ENCODE measurements around the gene CRAT. TPM values are rescaled to one million over a fixed set of nuclear protein-coding genes. Genes with fewer than 3 reads are reported as not detected.
"Not testable (repeated sequence)": the region's sequence is repeated elsewhere in the genome, so short reads cannot be mapped to it uniquely, and the experiment has no call there.

CRAT gene
- total and polyA plus RNA-seq, 8 donors = 16.8 to 33.2 (median 25.7) TPM

DNA sequence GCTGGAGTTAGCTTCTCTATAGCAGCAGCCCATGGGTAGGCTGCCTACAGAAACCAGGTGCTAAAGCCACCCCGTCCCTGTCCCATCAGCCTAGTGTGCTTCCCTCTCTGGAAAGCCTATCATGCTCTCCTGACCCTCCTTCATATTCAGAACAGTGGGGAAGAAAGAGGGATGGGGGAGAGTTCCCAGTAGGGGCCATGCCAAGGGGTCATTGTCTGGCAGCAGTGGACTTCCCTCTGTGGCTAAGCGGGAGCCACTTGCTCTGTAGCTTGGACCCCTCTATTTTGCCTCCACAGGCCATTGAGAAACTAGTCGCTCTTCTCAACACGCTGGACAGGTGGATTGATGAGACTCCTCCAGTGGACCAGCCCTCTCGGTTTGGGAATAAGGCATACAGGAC is 18.1 kb upstream of the CRAT start:
- intact Hi-C loops (cut with DNase I) = no loop called here
- DNase-seq = no peak
- no peak overlapping the region for H3K27ac ChIP-seq
- ATAC-seq = no peak
- H3K4me1 ChIP-seq = peaks cover 0 to 18% of the 10 kb centered on the region in 2 donors
- H3K9me3 ChIP-seq = no peaks in the 10 kb centered on the region
- H3K27me3 ChIP-seq = no peaks in the 10 kb centered on the region
- no peak overlapping the region for H3K4me3 ChIP-seq
- TF ChIP-seq, protein P1, sequence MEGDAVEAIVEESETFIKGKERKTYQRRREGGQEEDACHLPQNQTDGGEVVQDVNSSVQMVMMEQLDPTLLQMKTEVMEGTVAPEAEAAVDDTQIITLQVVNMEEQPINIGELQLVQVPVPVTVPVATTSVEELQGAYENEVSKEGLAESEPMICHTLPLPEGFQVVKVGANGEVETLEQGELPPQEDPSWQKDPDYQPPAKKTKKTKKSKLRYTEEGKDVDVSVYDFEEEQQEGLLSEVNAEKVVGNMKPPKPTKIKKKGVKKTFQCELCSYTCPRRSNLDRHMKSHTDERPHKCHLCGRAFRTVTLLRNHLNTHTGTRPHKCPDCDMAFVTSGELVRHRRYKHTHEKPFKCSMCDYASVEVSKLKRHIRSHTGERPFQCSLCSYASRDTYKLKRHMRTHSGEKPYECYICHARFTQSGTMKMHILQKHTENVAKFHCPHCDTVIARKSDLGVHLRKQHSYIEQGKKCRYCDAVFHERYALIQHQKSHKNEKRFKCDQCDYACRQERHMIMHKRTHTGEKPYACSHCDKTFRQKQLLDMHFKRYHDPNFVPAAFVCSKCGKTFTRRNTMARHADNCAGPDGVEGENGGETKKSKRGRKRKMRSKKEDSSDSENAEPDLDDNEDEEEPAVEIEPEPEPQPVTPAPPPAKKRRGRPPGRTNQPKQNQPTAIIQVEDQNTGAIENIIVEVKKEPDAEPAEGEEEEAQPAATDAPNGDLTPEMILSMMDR (IDR thresholded peaks at IDR 0.05) = no peak
- H3K36me3 ChIP-seq = peaks cover 0 to 82% of the 10 kb centered on the region in 2 donors

DNA sequence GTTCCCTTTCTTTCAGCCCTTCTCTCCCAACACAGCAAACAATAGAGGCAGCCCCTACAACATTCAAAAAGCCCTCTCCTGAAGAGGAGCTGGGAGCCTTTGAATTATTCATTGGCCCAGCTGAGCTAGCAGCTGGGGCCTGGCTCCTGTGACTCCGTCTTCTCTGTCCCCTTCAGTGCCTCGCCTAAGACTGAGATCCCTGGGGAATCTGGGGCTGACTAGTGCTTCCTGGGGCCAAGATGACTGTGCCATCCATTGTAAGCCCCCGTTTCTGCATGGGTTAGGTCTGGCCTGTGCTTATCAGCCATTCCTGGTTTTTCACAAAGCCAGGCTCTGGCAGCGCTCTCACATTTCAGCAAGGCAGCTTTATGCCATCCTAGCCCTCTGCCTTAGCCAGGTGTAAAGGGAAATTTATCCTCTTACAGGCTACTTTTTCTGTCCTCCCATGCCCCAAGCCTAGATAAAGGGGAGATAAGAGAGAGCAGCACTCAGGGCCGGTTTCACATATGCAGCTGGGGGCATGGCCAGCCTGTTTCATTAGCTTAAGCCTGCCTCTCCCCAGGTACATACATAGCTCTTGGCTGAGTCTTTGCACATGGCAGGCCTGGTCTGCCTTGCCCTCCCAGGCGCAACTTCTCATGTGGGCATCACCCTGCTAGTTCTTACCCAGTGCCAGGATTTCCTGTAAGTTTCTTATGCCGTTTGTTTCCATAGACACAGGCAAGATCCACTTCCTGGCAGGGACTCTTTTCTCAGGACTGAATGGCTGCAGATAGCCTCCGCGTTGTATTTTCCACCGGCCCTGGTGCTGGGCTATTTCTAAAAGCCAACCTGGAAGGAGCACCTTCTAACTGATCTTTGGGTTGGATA is 16.4 kb upstream of the CRAT start:
- no peak for ATAC-seq

DNA sequence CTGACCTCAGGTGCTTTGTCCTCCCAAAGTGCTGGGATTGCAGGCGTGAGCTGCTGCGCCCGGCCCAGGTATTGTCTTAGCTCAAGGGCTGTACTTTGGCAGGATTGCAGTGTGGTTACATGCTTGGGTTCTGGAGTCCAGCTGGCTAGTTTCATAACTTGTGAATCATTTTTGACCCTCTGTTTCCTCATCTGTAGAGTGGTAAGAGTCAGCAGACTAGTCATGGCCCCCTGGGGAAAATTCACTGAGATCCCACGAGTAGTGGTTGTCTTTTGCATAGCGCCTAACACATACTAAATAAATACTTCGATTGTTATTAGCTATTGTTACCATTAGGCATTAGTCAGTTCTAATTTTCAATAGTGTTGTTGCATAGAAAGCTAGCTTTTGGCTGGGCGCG is 14.9 kb upstream of the CRAT start:
- TF ChIP-seq, protein P1 (IDR thresholded peaks at IDR 0.05) = no peak
- intact Hi-C loops (cut with DNase I) = no loop called here
- H3K9me3 ChIP-seq = no peaks in the 10 kb centered on the region
- peaks cover 0 to 10% of the 10 kb centered on the region in 2 donors for H3K4me1 ChIP-seq
- H3K36me3 ChIP-seq = peaks cover 0 to 85% of the 10 kb centered on the region in 2 donors
- no peak overlapping the region for H3K4me3 ChIP-seq
- DNase-seq (peak in 1 of 4 donors; percentile 36), ATAC-seq (peak; percentile 22)
- H3K27me3 ChIP-seq = no peaks in the 10 kb centered on the region
- H3K27ac ChIP-seq = no peak overlapping the region

More for the DNA sequence above, 16.4 kb upstream of the CRAT start:
- intact Hi-C loops (cut with DNase I) = no loop called here
- Histone ChIP-seq H3K4me1 (peaks cover 0 to 17% of the 10 kb centered on the region in 2 donors), H3K36me3 (peaks cover 0 to 82% of the 10 kb centered on the region in 2 donors), H3K9me3 (no peaks in the 10 kb centered on the region), H3K4me3 (no peak overlapping the region), H3K27me3 (no peaks in the 10 kb centered on the region), H3K27ac (peak overlapping the region in 1 of 2 donors; percentile 2)
- TF ChIP-seq, protein P1 (IDR thresholded peaks at IDR 0.05) = no peak
- peak in 1 of 4 donors; percentile 31 for DNase-seq

DNA sequence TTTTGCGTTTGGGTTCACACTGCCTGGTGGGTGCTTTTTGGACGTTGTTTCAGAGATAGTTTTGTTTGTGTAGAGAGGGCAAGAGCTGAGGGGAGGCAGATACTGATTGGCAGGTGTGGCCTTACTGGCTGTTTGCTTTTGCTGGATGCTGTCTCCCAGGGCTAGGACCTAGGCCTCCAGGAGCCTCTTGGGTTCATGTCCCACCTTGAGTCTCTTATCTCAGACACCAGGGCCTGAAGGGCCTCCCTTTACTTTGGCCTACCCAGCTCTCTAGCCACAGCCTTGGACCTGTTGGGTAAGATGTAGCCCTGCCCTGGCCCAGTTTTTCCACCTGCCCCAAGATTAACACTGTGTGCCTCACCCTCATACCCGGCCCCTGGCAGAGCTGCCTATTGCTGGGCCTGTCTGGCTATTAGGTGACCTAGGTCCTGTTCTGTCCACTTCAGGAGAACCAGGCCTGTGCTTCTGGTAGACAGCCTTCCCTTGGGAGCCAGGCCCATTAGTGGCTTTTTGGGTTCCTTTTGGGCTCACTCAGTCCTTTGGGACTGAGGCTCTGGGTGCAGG is 14.0 kb upstream of the CRAT start:
- H3K27ac ChIP-seq = no peak overlapping the region
- H3K36me3 ChIP-seq = peaks cover 0 to 80% of the 10 kb centered on the region in 2 donors

DNA sequence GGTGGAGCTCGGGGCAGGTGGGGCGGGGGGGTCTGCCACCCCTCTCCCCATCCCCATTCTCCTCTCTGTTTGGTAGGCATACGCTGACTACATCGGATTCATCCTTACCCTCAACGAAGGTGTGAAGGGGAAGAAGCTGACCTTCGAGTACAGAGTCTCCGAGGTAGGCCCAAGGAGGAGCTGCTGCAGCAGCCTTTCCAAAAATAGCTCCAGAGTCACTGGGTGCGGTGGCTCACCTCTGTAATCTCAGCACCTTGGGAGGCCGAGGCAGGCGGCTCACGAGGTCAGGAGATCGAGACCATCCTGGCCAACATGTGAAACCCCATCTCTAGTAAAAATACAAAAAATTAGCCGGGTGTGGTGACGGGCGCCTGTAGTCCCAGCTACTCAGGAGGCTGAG is 12.4 kb upstream of the CRAT start:
- Histone ChIP-seq H3K4me1 (peaks cover 0 to 10% of the 10 kb centered on the region in 2 donors), H3K36me3 (peaks cover 0 to 66% of the 10 kb centered on the region in 2 donors)
- H3K9me3 ChIP-seq; H3K4me3 ChIP-seq; H3K27me3 ChIP-seq; intact Hi-C loops (cut with DNase I); H3K27ac ChIP-seq; ATAC-seq: not testable (repeated sequence)
- peak in 1 of 4 donors; percentile 15 for DNase-seq

More for the DNA sequence above, 14.0 kb upstream of the CRAT start:
- TF ChIP-seq, protein P1 (IDR thresholded peaks at IDR 0.05) = no peak
- H3K4me3 ChIP-seq = no peak overlapping the region
- intact Hi-C loops (cut with DNase I) = no loop called here
- H3K9me3 ChIP-seq = no peaks in the 10 kb centered on the region
- ATAC-seq = no peak
- no peaks in the 10 kb centered on the region for H3K27me3 ChIP-seq
- DNase-seq = peak in 1 of 4 donors; percentile 10
- H3K4me1 ChIP-seq = peaks cover 0 to 10% of the 10 kb centered on the region in 2 donors
